ENCODE results near the gene DCT. TPM values are rescaled to one million over a fixed set of nuclear protein-coding genes. Genes with fewer than 3 reads are reported as not detected.

The DCT gene
- total RNA-seq, 3 donors from 2014 or later: 0.64 to 2.2 (median 0.66) TPM

GRCh38 chr13:94459116-94459515 is 20.4 kb downstream of the DCT start:
- TF ChIP-seq CTCF (IDR thresholded peaks at IDR 0.05) (no peak), POLR2A (IDR thresholded peaks at IDR 0.05) (no peak), POLR2AphosphoS5 (IDR thresholded peaks at IDR 0.05) (no peak)
- no peaks in the 10 kb centered on the region for H3K27me3 ChIP-seq
- H3K36me3 ChIP-seq: no peaks in the 10 kb centered on the region
- H3K4me1 ChIP-seq: no peaks in the 10 kb centered on the region
- intact Hi-C loops (cut with DNase I; ENCODE audit: low total_unique reads): no loop called here
- no peak overlapping the region for H3K27ac ChIP-seq
- no peak overlapping the region for H3K4me3 ChIP-seq
- H3K9me3 ChIP-seq: no peaks in the 10 kb centered on the region
- no peak for DNase-seq (ENCODE audit: low spot score in 2 of 2)

- H3K4me1 ChIP-seq: no peaks in the 10 kb centered on the region
- no peaks in the 10 kb centered on the region for H3K27me3 ChIP-seq
- no peak for DNase-seq (ENCODE audit: low spot score in 2 of 2)
- H3K4me3 ChIP-seq: no peak overlapping the region
- H3K9me3 ChIP-seq: no peaks in the 10 kb centered on the region
- no peaks in the 10 kb centered on the region for H3K36me3 ChIP-seq
- intact Hi-C loops (cut with DNase I; ENCODE audit: low total_unique reads): no loop called here
- TF ChIP-seq POLR2A (IDR thresholded peaks at IDR 0.05) (no peak), CTCF (IDR thresholded peaks at IDR 0.05) (no peak), POLR2AphosphoS5 (IDR thresholded peaks at IDR 0.05) (no peak)
- no peak overlapping the region for H3K27ac ChIP-seq
These were observed 24.1 kb downstream of the DCT start for GRCh38 chr13:94455414-94455813.

- Histone ChIP-seq H3K27ac (no peak overlapping the region), H3K4me1 (no peaks in the 10 kb centered on the region), H3K27me3 (no peaks in the 10 kb centered on the region), H3K4me3 (no peak overlapping the region), H3K9me3 (no peaks in the 10 kb centered on the region), H3K36me3 (no peaks in the 10 kb centered on the region)
- DNase-seq (ENCODE audit: low spot score in 2 of 2): no peak
- intact Hi-C loops (cut with DNase I; ENCODE audit: low total_unique reads): no loop called here
- no peak for TF ChIP-seq POLR2AphosphoS5 (IDR thresholded peaks at IDR 0.05)
- no peak for TF ChIP-seq CTCF (IDR thresholded peaks at IDR 0.05)
- TF ChIP-seq POLR2A (IDR thresholded peaks at IDR 0.05): no peak
These were observed 24.6 kb downstream of the DCT start for GRCh38 chr13:94454906-94455305.

- no peak for TF ChIP-seq POLR2A (IDR thresholded peaks at IDR 0.05)
- TF ChIP-seq POLR2AphosphoS5 (IDR thresholded peaks at IDR 0.05): no peak
- TF ChIP-seq CTCF (IDR thresholded peaks at IDR 0.05): no peak
- H3K4me3 ChIP-seq: no peak overlapping the region
- no peaks in the 10 kb centered on the region for H3K4me1 ChIP-seq
- H3K9me3 ChIP-seq: no peaks in the 10 kb centered on the region
- H3K36me3 ChIP-seq: no peaks in the 10 kb centered on the region
- DNase-seq (ENCODE audit: low spot score in 2 of 2): no peak
- no peaks in the 10 kb centered on the region for H3K27me3 ChIP-seq
- intact Hi-C loops (cut with DNase I; ENCODE audit: low total_unique reads): no loop called here
- H3K27ac ChIP-seq: no peak overlapping the region
These were observed 25.1 kb downstream of the DCT start for GRCh38 chr13:94454334-94454733.

GRCh38 chr13:94444826-94445225 is 34.7 kb downstream of the DCT start:
- Histone ChIP-seq H3K4me3 (no peak overlapping the region), H3K4me1 (no peaks in the 10 kb centered on the region), H3K27me3 (no peaks in the 10 kb centered on the region), H3K36me3 (no peaks in the 10 kb centered on the region), H3K9me3 (no peaks in the 10 kb centered on the region), H3K27ac (no peak overlapping the region)
- no peak for TF ChIP-seq POLR2AphosphoS5 (IDR thresholded peaks at IDR 0.05)
- no peak for TF ChIP-seq CTCF (IDR thresholded peaks at IDR 0.05)
- TF ChIP-seq POLR2A (IDR thresholded peaks at IDR 0.05): no peak
- intact Hi-C loops (cut with DNase I; ENCODE audit: low total_unique reads): no loop called here
- DNase-seq (ENCODE audit: low spot score in 2 of 2): no peak

All from breast epithelium (tissue), 4 donors.